ENCODE data around the gene BBOX1.

Gene BBOX1

GRCh38 chr11:27147916-27148315, 107.3 kb downstream of the BBOX1 start:
- H3K4me3 ChIP-seq (ENCODE audit: low read depth, low read length) = no peak overlapping the region
- DNase-seq (ENCODE audit: low read depth) = no peak
- in situ Hi-C loops (cut with HindIII; ENCODE audit: low sequenced_read_pairs) = loop anchor here (25.0 kb wide), 1 partner anchor 386 kb away; no protein-coding TSS in a partner anchor
- no peak for TF ChIP-seq CTCF (IDR thresholded peaks at IDR 0.05; ENCODE audit: low read depth, low read length, missing control alignments)

- no peak for DNase-seq (ENCODE audit: low read depth)
- TF ChIP-seq CTCF (IDR thresholded peaks at IDR 0.05; ENCODE audit: low read depth, low read length, missing control alignments) = no peak
- in situ Hi-C loops (cut with HindIII; ENCODE audit: low sequenced_read_pairs) = loop anchor here (25.0 kb wide), 1 partner anchor 386 kb away; no protein-coding TSS in a partner anchor
- H3K4me3 ChIP-seq (ENCODE audit: low read depth, low read length) = no peak overlapping the region
Measured at GRCh38 chr11:27148506-27148905, 107.9 kb downstream of the BBOX1 start.

GRCh38 chr11:27150098-27150497, 109.5 kb downstream of the BBOX1 start:
- DNase-seq (ENCODE audit: low read depth) = no peak
- no peak for TF ChIP-seq CTCF (IDR thresholded peaks at IDR 0.05; ENCODE audit: low read depth, low read length, missing control alignments)
- no peak overlapping the region for H3K4me3 ChIP-seq (ENCODE audit: low read depth, low read length)
- in situ Hi-C loops (cut with HindIII; ENCODE audit: low sequenced_read_pairs) = no loop called here

- no peak overlapping the region for H3K4me3 ChIP-seq (ENCODE audit: low read depth, low read length)
- DNase-seq (ENCODE audit: low read depth) = no peak
- in situ Hi-C loops (cut with HindIII; ENCODE audit: low sequenced_read_pairs) = no loop called here
- TF ChIP-seq CTCF (IDR thresholded peaks at IDR 0.05; ENCODE audit: low read depth, low read length, missing control alignments) = no peak
Measured at GRCh38 chr11:27153136-27153535, 112.5 kb downstream of the BBOX1 start.

- peak; percentile 78 for TF ChIP-seq CTCF (IDR thresholded peaks at IDR 0.05; ENCODE audit: low read depth, low read length, missing control alignments)
- in situ Hi-C loops (cut with HindIII; ENCODE audit: low sequenced_read_pairs) = no loop called here
- H3K4me3 ChIP-seq (ENCODE audit: low read depth, low read length) = no peak overlapping the region
- peak; percentile 70 for DNase-seq (ENCODE audit: low read depth)
Measured at GRCh38 chr11:27158456-27159334, 118.1 kb downstream of the BBOX1 start.

GRCh38 chr11:27159335-27159679, 118.7 kb downstream of the BBOX1 start:
- H3K4me3 ChIP-seq (ENCODE audit: low read depth, low read length) = no peak overlapping the region
- DNase-seq (ENCODE audit: low read depth) = no peak
- no peak for TF ChIP-seq CTCF (IDR thresholded peaks at IDR 0.05; ENCODE audit: low read depth, low read length, missing control alignments)
- in situ Hi-C loops (cut with HindIII; ENCODE audit: low sequenced_read_pairs) = no loop called here

All from astrocyte of the cerebellum (primary cell).